Activated B cell treated with CpG ODN at 0.5 μM for 24 hours (primary cell): ENCODE results near the gene SYS1. TPM values are rescaled to one million over a fixed set of nuclear protein-coding genes. Genes with fewer than 3 reads are reported as not detected.

Experiments
- ATAC-seq: fragments of 200-7000 bp; cut with Tn5 transposase; one replicate; pipeline ENCODE4 v1.10.0; 2021; ENCODE audit warnings: low read depth, mild to moderate bottlenecking, moderate library complexity
- CTCF ChIA-PET: fragments of 350-600 bp; sonication (Branson Sonifier 250); formaldehyde crosslinking; loops from one replicate; lab custom pipeline; 2021; ENCODE audit warnings: antibody characterized with exemption; lab: Charles Lee
- POLR2A ChIA-PET: fragments of 350-600 bp; sonication (Branson Sonifier 250); formaldehyde crosslinking; loops from one replicate; lab custom pipeline; 2021; ENCODE audit warnings: antibody characterized with exemption; lab: Charles Lee
- DNase-seq: peaks from one replicate; pipeline ENCODE4 v3.0.0; 2022
- H3K27ac Mint-ChIP-seq: one replicate; pipeline ENCODE4 v1.8.0; 2020; ENCODE audit warnings: mixed read lengths
- H3K27me3 Mint-ChIP-seq: one replicate; pipeline ENCODE4 v1.8.0; 2021; ENCODE audit warnings: mixed read lengths
- H3K36me3 Mint-ChIP-seq: one replicate; pipeline ENCODE4 v1.8.0; 2021; ENCODE audit warnings: low read depth, mixed read lengths
- H3K4me1 Mint-ChIP-seq: one replicate; pipeline ENCODE4 v1.8.0; 2021; ENCODE audit warnings: mixed read lengths
- H3K4me3 Mint-ChIP-seq: one replicate; pipeline ENCODE4 v1.8.0; 2020; ENCODE audit warnings: mild to moderate bottlenecking, mixed read lengths
- H3K9me3 Mint-ChIP-seq: one replicate; pipeline ENCODE4 v1.8.0; 2020; ENCODE audit warnings: mixed read lengths
- CTCF ChIP-seq: fragments of 200-600 bp; IDR thresholded peaks from one replicate; pipeline ENCODE4 v1.8.0; 2022; ENCODE audit warnings: antibody characterized with exemption, mild to moderate bottlenecking
- intact Hi-C: fragments of 100-400 bp; cut with micrococcal nuclease; formaldehyde crosslinking; loops from one replicate; pipeline ENCODE4 v1.15.1; 2024
- total RNA-seq: library from RNA; stranded (reverse); gene quantifications from 2 replicates; pipeline ENCODE4 v1.2.3, GENCODE V29; 2022

Gene SYS1
- total RNA-seq, 1 donor from 2014 or later = 35.2 TPM

DNA sequence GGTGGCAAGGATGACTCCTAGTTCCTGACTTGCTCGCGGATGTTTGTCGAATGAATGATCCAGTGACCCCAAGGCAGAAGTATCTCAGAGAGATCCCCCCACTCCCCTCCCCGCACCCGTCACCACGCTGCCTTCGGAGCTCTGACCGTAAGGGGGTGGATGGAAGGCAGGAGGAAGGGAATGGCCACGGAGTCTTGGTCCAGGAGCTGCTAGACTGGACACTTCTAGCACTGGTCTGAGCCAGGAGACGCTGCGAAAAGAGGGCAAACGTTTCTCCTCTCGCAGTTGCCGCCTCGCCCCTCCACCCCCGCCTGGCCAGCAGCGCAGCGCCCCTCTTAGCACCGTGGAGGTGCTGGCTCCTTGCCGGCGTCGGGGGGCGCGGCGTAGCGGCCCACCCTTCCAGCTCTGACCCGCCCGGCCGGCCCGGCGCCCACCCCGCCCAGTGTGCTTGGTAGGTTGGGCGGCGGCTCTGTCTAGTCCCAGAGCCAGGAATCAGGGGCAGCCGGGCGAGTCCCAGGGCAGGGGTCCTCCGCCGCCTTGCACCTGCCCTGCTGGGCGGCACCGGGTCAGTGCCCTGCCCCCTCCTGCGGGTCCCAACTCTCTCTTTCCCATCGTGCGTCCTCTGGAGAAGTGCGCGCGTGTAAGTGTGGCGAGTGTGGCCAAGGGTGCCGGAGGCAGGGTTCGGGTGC lies 42.8 kb downstream of the SYS1 start:
- Mint-ChIP-seq H3K4me1 (peaks cover 28% of the 10 kb centered on the region), H3K27ac (no peak overlapping the region), H3K27me3 (no peaks in the 10 kb centered on the region), H3K9me3 (peaks cover 7% of the 10 kb centered on the region), H3K4me3 (peak overlapping the region; percentile 75), H3K36me3 (peaks cover 11% of the 10 kb centered on the region)
- no peak for TF ChIP-seq CTCF
- DNase-seq (no peak), ATAC-seq (peak; percentile 25)
- POLR2A ChIA-PET = interaction anchor here (0.6 to 3.8 kb wide), 3 partner anchors 10 to 42 kb away, joined by 3 to 17 read pairs (median 13); partner anchors contain the start of gene PIGT
- CTCF ChIA-PET = interaction anchor here (1.7 kb wide), 1 partner anchor 32 kb away, joined by 7 read pairs; no protein-coding TSS in a partner anchor
- intact Hi-C loops = loop anchor here (1.0 to 2.0 kb wide), 3 partner anchors 10 to 37 kb away; no protein-coding TSS in a partner anchor

GRCh38 chr20:45406260-45407066 lies 43.5 kb downstream of the SYS1 start:
- H3K36me3 Mint-ChIP-seq = peaks cover 8% of the 10 kb centered on the region
- H3K9me3 Mint-ChIP-seq = peaks cover 4% of the 10 kb centered on the region
- ATAC-seq (peak; percentile 60), DNase-seq (peak; percentile 48)
- no peak for TF ChIP-seq CTCF
- no peaks in the 10 kb centered on the region for H3K27me3 Mint-ChIP-seq
- intact Hi-C loops = loop anchor here (1.0 to 2.0 kb wide), 3 partner anchors 9 to 38 kb away; no protein-coding TSS in a partner anchor
- POLR2A ChIA-PET = interaction anchor here (0.6 to 3.8 kb wide), 3 partner anchors 9 to 43 kb away, joined by 3 to 17 read pairs (median 13); partner anchors contain the start of gene PIGT
- CTCF ChIA-PET = interaction anchor here (0.8 to 1.7 kb wide), 3 partner anchors 30 to 33 kb away, joined by 3 to 7 read pairs (median 4); no protein-coding TSS in a partner anchor
- H3K4me1 Mint-ChIP-seq = peaks cover 28% of the 10 kb centered on the region
- no peak overlapping the region for H3K27ac Mint-ChIP-seq
- H3K4me3 Mint-ChIP-seq = peak overlapping the region; percentile 75

DNA sequence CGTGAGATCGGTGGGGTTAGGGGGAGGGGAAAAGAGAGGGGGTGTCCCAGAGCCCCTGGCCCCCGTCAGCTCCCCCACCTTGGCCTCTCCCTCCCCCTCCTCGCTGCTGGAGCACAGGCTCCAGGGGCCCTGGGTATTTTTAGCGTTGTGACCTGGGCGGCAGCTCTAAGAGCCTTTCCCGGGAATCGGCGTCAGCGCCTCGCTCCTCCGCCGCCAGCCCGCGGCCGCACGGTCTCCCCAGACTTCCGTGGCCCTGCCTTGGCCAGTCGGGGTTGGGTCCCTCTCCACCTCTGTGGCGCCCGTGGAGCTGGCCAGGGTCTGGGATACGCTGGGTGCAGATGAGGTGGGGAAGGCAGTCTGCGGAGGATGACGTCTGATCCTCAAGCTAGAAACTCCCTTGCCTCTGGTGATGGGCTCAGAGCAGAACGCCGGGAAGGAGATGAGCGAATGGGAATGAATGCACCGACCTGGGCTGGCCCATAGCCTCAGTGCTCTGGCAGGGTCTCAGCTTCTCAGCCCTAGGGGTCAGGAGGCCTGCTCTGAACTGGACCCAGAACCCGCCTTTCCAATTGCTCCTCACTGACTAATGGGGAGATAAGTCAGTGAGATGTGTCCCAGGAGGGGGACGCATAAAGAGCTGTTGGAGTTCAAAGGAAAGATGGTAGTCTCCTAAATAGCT lies 44.2 kb downstream of the SYS1 start:
- ChIA-PET POLR2A (interaction anchor here (2.6 to 3.8 kb wide), 2 partner anchors 9 to 39 kb away, joined by 13 to 17 read pairs; partner anchors contain the start of gene PIGT), CTCF (interaction anchor here (0.8 to 1.4 kb wide), 3 partner anchors 29 to 44 kb away, joined by 3 to 4 read pairs (median 4); partner anchors contain the start of gene SYS1)
- H3K36me3 Mint-ChIP-seq = peaks cover 3% of the 10 kb centered on the region
- peaks cover 28% of the 10 kb centered on the region for H3K4me1 Mint-ChIP-seq
- peak overlapping the region; percentile 75 for H3K4me3 Mint-ChIP-seq
- DNase-seq (no peak), ATAC-seq (no peak)
- TF ChIP-seq CTCF = no peak
- no peak overlapping the region for H3K27ac Mint-ChIP-seq
- no peaks in the 10 kb centered on the region for H3K9me3 Mint-ChIP-seq
- intact Hi-C loops = loop anchor here (2.0 kb wide), 1 partner anchor 20 kb away; no protein-coding TSS in a partner anchor
- H3K27me3 Mint-ChIP-seq = no peaks in the 10 kb centered on the region

- intact Hi-C loops = loop anchor here (2.0 kb wide), 1 partner anchor 21 kb away; no protein-coding TSS in a partner anchor
- DNase-seq = no peak
- Mint-ChIP-seq H3K27me3 (no peaks in the 10 kb centered on the region), H3K4me3 (peak within 1 kb of the TSS; percentile 75), H3K36me3 (peaks cover 3% of the 10 kb centered on the region), H3K4me1 (peaks cover 28% of the 10 kb centered on the region), H3K27ac (peak within 1 kb of the TSS; percentile 50), H3K9me3 (no peaks in the 10 kb centered on the region)
- no peak for ATAC-seq
- TF ChIP-seq CTCF = no peak
- CTCF ChIA-PET = interaction anchor here (0.9 to 1.4 kb wide), 3 partner anchors 29 to 45 kb away, joined by 3 to 4 read pairs (median 3); partner anchors contain the start of gene SYS1
- POLR2A ChIA-PET = interaction anchor here (2.6 to 3.8 kb wide), 2 partner anchors 8 to 39 kb away, joined by 13 to 17 read pairs; partner anchors contain the start of gene PIGT
Measured at GRCh38 chr20:45407783-45408645, 45.1 kb downstream of the SYS1 start, which contains the start of gene DBNDD2. TSS of gene DBNDD2 (plus strand) at chr20:45408289. CDS start at chr20:45408468, 179 bp downstream.
